ENCODE measurements around the gene MAGI3. TPM values are rescaled to one million over a fixed set of nuclear protein-coding genes. Genes with fewer than 3 reads are reported as not detected.
A peak's percentile ranks its signal among the peaks of the same experiment; 100 is the strongest.

Gene MAGI3
- polyA plus RNA-seq, 1 experiment, result 1.9 TPM

DNA sequence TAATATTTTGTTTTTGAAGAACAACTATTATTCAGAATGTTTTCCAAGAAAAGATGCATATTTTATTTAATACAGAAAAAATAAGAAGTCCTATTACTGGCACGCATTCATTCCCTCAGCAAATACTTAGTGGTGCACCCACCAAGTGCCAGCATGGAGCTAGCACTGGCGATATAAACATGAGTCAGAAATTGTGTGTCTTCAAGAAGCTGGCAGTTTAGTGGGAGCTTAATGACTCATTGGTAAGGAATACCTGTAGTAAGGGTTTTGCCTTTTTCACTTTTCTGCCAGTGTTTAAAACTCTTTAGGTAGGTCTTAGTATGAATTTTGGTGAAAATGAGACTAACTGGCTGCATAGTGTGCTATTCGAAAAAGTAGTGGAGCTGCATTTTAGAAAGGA, 6.3 kb downstream of the MAGI3 start:
- no peak overlapping the region for H3K4me3 ChIP-seq (ENCODE audit: low read depth, low read length)
- no peaks in the 10 kb centered on the region for H3K36me3 ChIP-seq (ENCODE audit: control insufficient read depth, insufficient read depth, low read length)
- POLR2A ChIA-PET, result interaction anchor here (0.5 to 0.6 kb wide), 2 partner anchors 12 to 167 kb away, joined by 3 to 4 read pairs; no protein-coding TSS in a partner anchor
- no peaks in the 10 kb centered on the region for H3K27me3 ChIP-seq (ENCODE audit: control insufficient read depth, insufficient read depth, low read length)
- CTCF ChIA-PET, result interaction anchor here (0.6 to 0.7 kb wide), 2 partner anchors 144 to 228 kb away, joined by 3 read pairs; no protein-coding TSS in a partner anchor
- peak; percentile 4 for DNase-seq (ENCODE audit: low read depth)
- TF ChIP-seq, protein P1, sequence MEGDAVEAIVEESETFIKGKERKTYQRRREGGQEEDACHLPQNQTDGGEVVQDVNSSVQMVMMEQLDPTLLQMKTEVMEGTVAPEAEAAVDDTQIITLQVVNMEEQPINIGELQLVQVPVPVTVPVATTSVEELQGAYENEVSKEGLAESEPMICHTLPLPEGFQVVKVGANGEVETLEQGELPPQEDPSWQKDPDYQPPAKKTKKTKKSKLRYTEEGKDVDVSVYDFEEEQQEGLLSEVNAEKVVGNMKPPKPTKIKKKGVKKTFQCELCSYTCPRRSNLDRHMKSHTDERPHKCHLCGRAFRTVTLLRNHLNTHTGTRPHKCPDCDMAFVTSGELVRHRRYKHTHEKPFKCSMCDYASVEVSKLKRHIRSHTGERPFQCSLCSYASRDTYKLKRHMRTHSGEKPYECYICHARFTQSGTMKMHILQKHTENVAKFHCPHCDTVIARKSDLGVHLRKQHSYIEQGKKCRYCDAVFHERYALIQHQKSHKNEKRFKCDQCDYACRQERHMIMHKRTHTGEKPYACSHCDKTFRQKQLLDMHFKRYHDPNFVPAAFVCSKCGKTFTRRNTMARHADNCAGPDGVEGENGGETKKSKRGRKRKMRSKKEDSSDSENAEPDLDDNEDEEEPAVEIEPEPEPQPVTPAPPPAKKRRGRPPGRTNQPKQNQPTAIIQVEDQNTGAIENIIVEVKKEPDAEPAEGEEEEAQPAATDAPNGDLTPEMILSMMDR (IDR thresholded peaks at IDR 0.05; ENCODE audit: insufficient read depth, low read depth, low read length), result no peak

DNA sequence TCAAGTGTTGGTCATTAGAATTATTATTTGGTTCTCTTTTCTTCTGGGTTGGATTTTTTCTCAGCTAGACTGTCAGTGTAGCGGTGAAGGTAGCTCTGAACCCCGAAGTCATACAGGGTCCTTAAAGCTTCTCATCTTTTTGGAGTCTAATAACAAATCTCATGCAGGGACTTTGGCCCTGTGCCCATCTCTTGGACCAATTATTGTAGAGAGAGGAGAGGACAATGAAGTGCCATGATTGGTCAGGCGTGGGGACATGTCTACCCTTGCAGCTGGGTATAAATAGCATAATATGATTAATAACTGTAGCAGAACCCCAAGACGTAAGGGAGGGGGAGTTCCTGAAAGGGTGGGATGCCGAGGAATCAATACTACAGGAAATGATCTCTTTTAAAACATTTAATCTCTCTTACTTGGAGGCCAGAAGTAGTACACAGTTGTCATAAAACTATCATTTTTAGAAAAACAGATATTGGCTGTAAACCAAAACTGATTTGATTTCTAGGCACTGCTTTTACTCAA, 8.8 kb downstream of the MAGI3 start:
- no peak for DNase-seq (ENCODE audit: low read depth)
- ChIA-PET CTCF (interaction anchor here (0.6 kb wide), 1 partner anchor 88 kb away, joined by 3 read pairs; no protein-coding TSS in a partner anchor), POLR2A (no interaction called here)
- Histone ChIP-seq H3K27me3 (ENCODE audit: control insufficient read depth, insufficient read depth, low read length) (no peaks in the 10 kb centered on the region), H3K36me3 (ENCODE audit: control insufficient read depth, insufficient read depth, low read length) (no peaks in the 10 kb centered on the region), H3K4me3 (ENCODE audit: low read depth, low read length) (no peak overlapping the region)
- TF ChIP-seq, protein P1 (IDR thresholded peaks at IDR 0.05; ENCODE audit: insufficient read depth, low read depth, low read length), result no peak

DNA sequence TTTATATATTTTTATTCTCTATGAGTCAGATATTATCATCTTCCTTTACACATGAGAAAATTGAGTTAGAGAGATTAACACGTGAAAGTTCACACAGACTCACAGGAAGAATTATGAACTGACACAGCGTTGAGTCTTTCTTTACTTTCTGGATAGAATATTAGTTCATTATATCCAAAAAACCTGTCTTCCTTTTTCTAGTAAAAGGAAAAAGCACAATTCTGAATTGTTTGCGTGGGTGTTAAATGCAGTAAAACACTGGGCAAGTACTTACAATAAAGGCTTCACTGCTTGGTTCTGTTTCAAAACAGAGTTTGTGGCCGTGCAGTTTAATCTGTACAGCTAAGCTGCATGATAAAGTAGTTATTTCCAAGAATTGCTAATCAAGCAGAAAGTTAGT, 10.8 kb downstream of the MAGI3 start:
- TF ChIP-seq, protein P1 (IDR thresholded peaks at IDR 0.05; ENCODE audit: insufficient read depth, low read depth, low read length), result no peak
- ChIA-PET POLR2A (no interaction called here), CTCF (no interaction called here)
- Histone ChIP-seq H3K36me3 (ENCODE audit: control insufficient read depth, insufficient read depth, low read length) (no peaks in the 10 kb centered on the region), H3K4me3 (ENCODE audit: low read depth, low read length) (no peak overlapping the region), H3K27me3 (ENCODE audit: control insufficient read depth, insufficient read depth, low read length) (no peaks in the 10 kb centered on the region)
- DNase-seq (ENCODE audit: low read depth), result no peak

DNA sequence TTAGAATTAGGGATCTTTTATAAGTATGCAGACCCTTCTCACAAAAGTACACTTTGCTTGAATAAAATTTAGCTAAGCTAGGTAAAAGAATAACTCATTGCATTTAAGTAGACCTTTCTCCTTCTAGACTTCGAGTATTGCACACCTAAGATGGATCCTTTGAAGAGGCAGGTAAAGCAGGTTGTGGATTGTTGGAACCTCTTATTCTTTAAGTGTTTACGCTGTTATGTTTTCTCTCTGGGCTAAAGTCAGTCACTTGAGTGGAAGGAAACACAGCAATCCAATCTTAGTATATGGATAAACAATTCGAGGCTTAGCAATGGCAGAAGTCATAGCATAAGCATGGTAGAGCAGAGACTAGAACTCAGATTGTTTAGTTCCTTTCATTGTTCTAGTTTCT, 11.4 kb downstream of the MAGI3 start:
- TF ChIP-seq, protein P1 (IDR thresholded peaks at IDR 0.05; ENCODE audit: insufficient read depth, low read depth, low read length), result no peak
- no peaks in the 10 kb centered on the region for H3K36me3 ChIP-seq (ENCODE audit: control insufficient read depth, insufficient read depth, low read length)
- ChIA-PET CTCF (interaction anchor here (0.6 kb wide), 1 partner anchor 1632 kb away, joined by 3 read pairs; no protein-coding TSS in a partner anchor), POLR2A (no interaction called here)
- no peak overlapping the region for H3K4me3 ChIP-seq (ENCODE audit: low read depth, low read length)
- no peak for DNase-seq (ENCODE audit: low read depth)
- H3K27me3 ChIP-seq (ENCODE audit: control insufficient read depth, insufficient read depth, low read length), result no peaks in the 10 kb centered on the region

DNA sequence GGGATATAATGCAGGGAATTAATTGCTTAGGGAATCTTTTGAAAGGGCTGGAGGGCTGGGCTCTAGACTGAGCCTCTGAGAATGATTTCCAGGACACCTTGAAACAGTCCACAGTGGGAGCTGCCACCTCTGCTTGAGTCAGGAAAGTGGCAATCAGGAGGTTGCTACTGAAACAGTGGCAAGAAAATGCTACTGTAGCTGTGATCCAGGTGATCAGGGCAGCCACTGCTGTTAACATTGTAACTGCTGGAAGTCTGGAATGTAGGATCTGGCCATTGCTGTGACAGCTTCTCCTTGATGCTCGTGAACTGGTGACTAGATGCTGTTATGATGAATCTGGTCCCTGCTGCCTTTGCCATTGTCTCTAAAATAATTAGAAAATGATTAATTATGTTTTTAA, 12.8 kb downstream of the MAGI3 start:
- no peak for DNase-seq (ENCODE audit: low read depth)
- ChIA-PET CTCF (interaction anchor here (0.9 kb wide), 1 partner anchor 10 kb away, joined by 3 read pairs; no protein-coding TSS in a partner anchor), POLR2A (no interaction called here)
- Histone ChIP-seq H3K4me3 (ENCODE audit: low read depth, low read length) (no peak overlapping the region), H3K27me3 (ENCODE audit: control insufficient read depth, insufficient read depth, low read length) (no peaks in the 10 kb centered on the region), H3K36me3 (ENCODE audit: control insufficient read depth, insufficient read depth, low read length) (no peaks in the 10 kb centered on the region)
- TF ChIP-seq, protein P1 (IDR thresholded peaks at IDR 0.05; ENCODE audit: insufficient read depth, low read depth, low read length), result no peak
